ENCODE results near the gene AARS2.

Gene AARS2

DNA sequence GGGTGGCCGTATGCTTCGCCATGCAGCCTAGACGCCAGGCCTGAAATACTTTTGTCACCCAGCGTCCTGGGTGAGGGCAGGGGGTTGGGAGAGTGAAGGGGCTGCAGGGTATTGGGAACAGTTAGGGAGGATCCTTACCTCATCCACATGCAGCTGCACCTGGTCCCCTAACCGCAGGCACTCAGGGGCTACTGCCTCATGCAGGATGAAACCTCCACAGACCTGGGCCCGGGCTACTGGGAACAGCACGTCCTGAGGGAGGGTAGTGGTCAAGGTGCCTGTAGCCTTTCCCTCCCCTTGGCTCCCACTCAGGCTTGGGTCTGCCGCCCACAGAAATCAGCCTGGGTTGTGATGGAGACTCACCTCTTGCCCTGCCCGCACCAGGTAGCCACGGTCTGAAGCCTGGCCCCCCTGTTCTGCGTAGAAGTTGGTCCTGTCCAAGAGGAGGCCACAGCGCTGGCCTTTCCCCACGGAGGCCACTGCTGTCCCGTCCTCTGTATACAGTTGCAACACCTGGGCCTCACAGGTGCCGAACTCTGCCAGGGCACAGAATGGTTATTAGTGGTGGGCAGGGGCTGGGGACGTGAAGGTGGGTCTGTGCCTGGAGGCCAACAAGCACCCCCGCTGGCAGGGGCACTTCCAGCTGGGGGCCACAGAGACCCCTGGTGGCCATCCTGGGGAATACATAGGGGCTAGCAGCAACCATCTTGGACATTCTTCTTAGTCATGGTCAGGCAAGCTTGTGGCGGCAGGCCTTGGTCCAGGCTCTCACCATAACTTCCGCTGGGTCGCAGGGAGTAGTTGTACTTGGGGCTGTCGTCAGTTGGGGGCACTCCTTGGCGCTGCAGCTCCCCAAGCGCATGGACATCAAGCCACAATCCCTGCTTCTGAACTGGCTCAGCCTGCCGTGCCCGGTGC, 8.6 kb downstream of the AARS2 start:
- TF ChIP-seq, protein P1, sequence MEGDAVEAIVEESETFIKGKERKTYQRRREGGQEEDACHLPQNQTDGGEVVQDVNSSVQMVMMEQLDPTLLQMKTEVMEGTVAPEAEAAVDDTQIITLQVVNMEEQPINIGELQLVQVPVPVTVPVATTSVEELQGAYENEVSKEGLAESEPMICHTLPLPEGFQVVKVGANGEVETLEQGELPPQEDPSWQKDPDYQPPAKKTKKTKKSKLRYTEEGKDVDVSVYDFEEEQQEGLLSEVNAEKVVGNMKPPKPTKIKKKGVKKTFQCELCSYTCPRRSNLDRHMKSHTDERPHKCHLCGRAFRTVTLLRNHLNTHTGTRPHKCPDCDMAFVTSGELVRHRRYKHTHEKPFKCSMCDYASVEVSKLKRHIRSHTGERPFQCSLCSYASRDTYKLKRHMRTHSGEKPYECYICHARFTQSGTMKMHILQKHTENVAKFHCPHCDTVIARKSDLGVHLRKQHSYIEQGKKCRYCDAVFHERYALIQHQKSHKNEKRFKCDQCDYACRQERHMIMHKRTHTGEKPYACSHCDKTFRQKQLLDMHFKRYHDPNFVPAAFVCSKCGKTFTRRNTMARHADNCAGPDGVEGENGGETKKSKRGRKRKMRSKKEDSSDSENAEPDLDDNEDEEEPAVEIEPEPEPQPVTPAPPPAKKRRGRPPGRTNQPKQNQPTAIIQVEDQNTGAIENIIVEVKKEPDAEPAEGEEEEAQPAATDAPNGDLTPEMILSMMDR (conservative IDR thresholded peaks at IDR 0.05) = peak; percentile 86
- TF ChIP-seq ZFX (IDR thresholded peaks at IDR 0.05) = no peak
- H3K27ac ChIP-seq = no peak overlapping the region

DNA sequence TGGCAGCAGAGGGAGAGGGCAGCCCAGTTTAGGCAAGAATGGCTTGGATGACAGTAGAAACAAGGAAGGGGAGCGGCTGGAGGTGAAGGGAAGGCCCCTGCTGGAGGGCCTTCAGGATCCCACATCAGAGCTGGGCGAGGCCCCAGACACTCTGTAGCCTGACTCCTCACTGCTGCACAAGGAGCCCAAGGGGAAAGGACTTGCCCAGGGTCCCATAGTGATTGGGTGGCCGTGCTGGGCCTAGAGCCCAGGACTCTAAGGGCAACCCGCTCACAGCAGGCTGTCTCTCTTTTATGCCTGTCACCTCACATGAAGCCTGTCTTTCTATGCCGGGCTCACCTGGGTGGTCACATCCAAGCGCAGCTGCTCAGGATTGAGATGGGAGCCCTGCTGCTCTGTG, 9.3 kb downstream of the AARS2 start:
- H3K27ac ChIP-seq = no peak overlapping the region
- TF ChIP-seq, protein P1 (conservative IDR thresholded peaks at IDR 0.05) = no peak
- TF ChIP-seq ZFX (IDR thresholded peaks at IDR 0.05) = no peak

DNA sequence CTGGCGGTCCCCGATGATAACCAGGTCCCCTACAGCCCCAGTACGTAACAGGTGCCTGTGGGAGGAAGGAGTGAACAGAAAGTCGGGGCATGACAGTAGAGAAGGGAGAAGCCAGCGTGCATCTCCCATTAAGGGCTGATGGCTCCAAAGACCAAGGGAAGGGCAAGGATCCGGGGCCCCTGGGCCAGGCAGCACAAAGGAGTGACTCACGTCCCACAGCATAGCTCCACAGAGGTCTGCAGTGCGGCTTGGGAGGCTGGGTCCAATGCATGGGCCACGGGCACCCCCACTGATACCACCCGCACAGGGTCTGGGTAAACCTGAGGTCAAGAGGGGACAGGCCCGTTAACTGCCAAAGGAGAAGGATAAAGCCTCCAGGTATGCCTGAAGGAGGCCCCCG, 10.3 kb downstream of the AARS2 start:
- TF ChIP-seq, protein P1 (conservative IDR thresholded peaks at IDR 0.05) = no peak
- no peak for TF ChIP-seq ZFX (IDR thresholded peaks at IDR 0.05)
- no peak overlapping the region for H3K27ac ChIP-seq

DNA sequence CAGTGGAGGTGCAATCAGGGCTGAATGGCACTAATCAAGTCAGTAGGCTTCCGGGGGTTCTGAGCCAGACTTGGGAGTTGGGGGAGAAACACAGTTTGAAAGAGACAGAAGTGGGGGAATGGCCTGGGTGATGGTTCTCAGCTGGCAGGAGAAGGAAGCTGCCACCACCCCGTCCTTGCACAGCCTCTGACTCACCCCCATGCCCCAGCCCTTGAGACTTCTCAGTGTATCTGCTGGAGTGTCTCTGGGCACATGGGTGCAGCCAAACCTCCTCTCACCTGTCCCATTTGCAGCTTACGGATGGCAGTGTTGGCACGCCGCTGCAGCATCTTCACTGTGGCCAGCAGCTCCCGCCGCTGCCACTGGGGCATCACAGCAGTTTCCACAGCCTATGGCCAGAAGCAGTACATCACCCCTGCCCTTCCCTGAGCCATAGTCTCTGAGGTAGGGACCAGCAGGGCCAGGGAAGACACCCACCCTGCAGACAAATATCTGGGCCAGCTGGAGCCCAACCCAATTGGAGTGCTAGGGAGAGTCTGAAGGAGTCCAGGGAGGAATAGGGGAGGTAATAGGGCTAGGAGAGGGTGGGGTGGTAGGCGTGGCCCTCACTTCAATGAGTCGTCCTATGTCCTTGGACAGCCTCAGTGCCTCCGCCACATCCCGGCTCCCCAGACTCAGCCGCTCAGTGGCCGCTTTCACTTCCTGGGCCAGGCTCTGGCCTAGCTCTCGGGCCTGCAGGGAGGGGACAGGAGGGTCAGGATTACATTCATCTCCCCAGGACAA, 11.2 kb downstream of the AARS2 start:
- TF ChIP-seq ZFX (IDR thresholded peaks at IDR 0.05) = no peak
- TF ChIP-seq, protein P1 (conservative IDR thresholded peaks at IDR 0.05) = no peak
- no peak overlapping the region for H3K27ac ChIP-seq

DNA sequence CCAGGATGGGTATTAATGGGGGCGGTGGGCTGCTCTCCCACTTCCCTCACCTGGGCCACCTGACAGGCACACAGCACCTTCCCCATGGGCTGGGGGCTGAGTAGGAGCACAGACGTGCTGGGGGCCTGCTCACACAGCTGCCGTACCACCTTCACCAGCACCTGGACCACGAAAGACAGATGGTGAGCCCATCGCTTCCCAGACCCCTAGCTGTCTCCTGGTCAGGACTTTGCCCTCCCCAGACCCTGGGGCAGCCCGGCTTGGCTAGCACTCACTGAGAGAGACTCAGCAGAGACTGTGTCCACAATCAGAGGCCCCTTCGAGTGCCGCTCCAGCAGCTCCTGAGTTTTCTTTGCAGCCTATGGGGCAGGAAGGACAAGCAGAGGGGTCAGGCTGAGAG, 12.0 kb downstream of the AARS2 start:
- TF ChIP-seq, protein P1 (conservative IDR thresholded peaks at IDR 0.05) = no peak
- no peak for TF ChIP-seq ZFX (IDR thresholded peaks at IDR 0.05)
- no peak overlapping the region for H3K27ac ChIP-seq

DNA sequence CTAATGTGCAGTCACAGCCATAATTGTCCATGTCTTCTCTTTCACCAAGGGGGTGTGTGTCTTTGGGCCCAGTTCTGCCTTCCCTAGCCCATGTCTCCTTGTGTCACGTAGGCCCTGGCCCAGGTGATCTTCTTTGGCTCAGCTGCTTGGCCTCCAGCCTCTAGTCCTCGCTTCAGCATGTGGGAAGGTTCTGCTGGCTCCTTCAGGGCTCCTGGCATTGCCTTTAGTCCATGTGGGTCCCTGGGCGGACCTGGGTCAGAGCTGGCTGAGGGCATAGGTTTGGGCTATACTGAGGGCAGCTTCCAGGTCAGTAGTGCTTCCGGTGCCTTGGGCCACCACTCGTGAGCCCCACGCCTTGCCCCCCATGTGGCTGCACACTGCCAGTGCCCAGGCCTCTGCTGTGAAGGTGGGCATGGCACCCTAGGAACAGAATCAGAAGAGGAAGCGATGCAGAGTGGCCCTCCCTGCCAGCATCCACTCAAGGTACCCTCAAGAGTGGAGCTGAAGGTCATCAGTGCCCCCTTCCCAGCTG, 12.8 kb downstream of the AARS2 start:
- TF ChIP-seq ZFX (IDR thresholded peaks at IDR 0.05) = no peak
- TF ChIP-seq, protein P1 (conservative IDR thresholded peaks at IDR 0.05) = no peak
- no peak overlapping the region for H3K27ac ChIP-seq

DNA sequence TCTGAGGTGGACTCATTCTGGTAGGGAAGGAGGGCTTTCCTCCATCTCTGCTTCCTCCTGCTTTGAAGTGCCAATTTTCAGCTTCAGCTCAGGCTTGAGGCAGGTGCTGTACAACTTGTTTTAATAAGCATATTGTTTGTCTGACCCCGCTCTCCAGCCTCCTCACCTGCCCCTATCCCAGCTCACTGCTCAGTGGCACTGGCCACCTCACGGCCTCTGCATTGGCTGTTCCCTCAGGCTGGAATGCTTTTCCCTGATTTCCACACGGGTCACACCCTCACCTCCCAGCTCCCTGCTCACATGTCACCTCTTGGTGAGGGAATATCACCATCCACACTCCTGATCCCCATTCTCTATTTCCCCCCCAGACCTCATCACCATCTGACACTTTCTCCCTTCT, 14.3 kb downstream of the AARS2 start:
- H3K27ac ChIP-seq = no peak overlapping the region
- TF ChIP-seq ZFX (IDR thresholded peaks at IDR 0.05) = no peak
- TF ChIP-seq, protein P1 (conservative IDR thresholded peaks at IDR 0.05) = no peak
